ENCODE data around the gene USP32. TPM values are rescaled to one million over a fixed set of nuclear protein-coding genes. Genes with fewer than 3 reads are reported as not detected.
"Not testable (repeated sequence)": the region's sequence is repeated elsewhere in the genome, so short reads cannot be mapped to it uniquely, and the experiment has no call there.

The USP32 gene
- polyA plus RNA-seq, 3 donors: 39.8 to 48.1 (median 45.7) TPM

DNA sequence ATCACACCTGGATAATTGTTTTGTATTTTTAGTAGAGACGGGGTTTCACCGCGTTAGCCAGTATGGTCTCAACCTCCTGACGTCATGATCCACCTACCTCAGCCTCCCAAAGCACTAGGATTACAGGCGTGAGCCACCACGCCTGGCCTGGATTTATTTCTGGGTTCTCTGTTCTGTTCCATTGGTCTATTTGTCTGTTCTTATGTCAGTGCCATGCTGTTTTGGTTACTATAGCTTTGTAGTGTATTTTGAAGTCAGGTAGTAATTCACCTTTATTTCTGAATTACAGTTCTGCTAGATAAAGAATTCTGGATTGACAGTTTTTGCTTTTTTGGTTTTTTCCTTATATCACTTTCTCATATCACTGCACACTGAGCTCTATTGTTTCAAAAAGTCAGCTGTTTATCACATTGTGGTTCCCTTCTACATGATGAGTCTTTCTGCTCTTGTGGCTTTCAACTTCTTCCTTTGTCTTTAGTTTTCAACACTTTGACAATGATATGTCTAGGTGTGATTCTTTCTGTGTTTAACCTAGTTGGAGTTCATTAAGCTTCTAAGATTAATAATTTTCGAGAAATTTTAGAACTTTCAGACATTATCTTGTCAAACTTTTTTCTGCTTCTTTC lies 144.0 kb downstream of the USP32 start:
- no peak for DNase-seq

DNA sequence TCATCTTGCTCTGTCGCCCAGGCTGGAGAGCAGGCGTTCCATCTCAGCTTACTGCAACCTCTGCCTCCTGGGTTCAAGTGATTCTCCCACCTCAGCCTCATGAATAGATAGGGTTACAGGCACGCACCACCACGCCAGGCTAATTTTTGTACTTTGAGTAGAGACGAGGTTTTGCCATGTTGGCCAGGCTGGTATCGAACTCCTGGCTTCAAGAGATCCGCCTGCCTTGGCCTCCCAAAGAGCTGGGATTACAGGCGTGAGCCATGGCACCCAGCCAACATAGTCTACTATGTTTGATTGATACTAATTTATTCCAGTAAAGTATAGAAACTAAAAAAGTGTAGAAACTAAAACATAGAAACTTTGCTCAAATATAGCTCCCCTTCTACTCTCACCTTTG lies 147.3 kb downstream of the USP32 start:
- DNase-seq: no peak

GRCh38 chr17:60240290-60240689 lies 151.6 kb downstream of the USP32 start:
- no peak for DNase-seq

GRCh38 chr17:60231691-60232090 lies 160.2 kb downstream of the USP32 start:
- no peak for DNase-seq

DNA sequence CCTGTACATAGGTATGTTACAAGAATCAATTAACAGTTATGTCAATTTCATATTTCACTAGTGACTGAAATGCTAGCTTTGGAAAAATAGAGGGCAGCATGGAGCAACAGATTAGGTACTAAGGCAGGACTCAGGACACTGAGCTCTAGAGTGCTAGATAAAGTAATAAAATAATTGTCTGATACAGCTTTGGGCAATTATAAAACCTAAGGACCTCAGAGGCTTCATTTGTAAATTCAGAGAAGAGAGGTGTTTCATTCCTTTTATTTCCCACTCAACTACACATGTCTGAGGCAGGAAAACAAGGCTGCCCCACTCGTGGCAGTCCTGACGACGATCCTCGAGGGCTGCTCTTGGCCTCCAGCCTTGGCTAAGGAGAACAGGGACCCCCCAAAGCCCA lies 160.7 kb downstream of the USP32 start:
- DNase-seq: no peak

- no peak for DNase-seq
Measured at GRCh38 chr17:60230358-60230757, 161.6 kb downstream of the USP32 start.

DNA sequence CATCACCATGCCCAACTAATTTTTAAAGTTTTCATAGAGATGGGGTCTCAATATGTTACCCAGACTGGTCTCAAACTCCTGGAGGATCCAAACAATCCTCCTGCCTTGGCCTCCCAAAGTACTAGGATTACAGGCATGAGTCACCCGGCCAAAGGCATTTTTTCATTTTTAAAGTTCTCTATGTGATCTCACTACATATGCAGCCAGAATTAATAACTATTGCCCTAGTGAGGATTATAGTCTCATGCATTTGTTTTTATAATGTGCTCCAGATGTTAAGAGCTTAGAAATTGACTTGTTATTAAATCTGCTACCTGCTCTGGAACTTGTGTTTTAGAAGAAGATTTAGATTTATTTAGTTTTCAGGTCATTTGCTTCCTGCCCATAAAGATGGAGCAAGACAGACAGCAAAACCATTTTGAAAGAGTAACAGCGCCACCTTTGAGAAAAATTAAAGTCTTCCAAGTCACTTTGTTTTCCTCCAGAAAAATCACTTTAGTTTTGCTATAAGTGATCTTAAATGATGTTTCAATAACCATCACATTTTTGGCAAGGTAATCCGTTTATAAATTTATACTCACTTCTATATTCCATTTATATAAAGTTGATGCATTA lies 162.6 kb downstream of the USP32 start:
- DNase-seq: no peak

DNA sequence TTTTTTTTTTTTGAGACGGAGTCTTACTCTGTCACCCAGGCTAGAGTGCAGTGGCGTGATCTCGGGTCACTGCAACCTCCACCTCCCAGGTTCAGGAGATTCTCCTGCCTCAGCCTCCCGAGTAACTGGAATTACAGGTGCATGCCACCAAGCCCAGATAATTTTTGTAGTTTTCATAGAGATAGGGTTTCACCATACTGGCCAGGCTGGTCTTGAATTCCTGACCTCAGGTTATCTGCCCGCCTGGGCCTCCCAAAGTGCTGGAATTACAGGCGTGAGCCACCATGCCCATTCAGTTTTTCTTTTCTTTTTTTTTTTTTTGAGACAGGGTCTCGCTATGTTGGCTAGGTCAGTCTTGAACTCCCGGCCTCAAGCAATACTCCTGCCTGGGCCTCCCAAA lies 164.7 kb downstream of the USP32 start:
- not testable (repeated sequence) for DNase-seq

DNA sequence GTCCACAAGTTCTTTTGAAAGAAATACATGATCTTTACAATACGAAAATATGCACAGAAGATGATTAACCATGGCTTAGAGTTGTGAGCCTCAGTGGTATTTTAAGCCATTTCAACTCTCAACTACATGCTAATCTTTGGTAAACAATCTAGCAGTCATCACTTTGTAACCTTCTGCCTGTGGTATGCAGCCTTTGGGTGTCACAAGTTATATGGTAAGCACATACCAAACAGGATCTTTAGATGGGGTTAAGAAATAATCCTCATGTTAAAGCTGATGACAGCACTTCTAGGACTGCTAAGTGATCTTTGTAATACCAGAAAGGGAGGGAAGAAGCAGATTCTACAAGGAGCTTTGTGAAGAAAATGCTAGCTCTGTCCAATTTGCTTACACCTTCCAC lies 167.9 kb downstream of the USP32 start:
- DNase-seq: no peak

GRCh38 chr17:60223456-60223855 lies 168.5 kb downstream of the USP32 start:
- no peak for DNase-seq

- DNase-seq: not testable (repeated sequence)
Measured at GRCh38 chr17:60218774-60219173, 173.2 kb downstream of the USP32 start.

GRCh38 chr17:60215895-60216294 lies 176.0 kb downstream of the USP32 start:
- DNase-seq: not testable (repeated sequence)

- not testable (repeated sequence) for DNase-seq
Measured at GRCh38 chr17:60211282-60211681, 180.7 kb downstream of the USP32 start.

DNA sequence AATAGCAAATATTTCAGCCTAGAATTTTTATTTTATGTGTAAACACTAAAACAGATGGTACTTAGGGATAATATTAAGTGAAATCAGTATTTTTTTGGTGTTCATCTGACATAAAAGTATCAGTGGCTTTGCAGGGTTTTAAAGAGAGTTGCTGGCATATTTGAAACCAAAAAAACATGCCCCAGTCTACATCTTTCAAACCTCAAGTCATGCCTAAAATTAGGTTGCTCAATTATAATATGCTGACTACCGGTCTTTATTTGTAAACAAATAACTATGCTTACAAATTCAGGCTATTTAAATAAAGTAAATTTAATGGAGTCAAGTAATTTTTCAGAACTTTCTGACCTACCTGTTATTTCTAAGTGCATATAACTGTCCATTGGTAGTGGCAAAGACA lies 183.6 kb downstream of the USP32 start:
- DNase-seq: not testable (repeated sequence)

DNA sequence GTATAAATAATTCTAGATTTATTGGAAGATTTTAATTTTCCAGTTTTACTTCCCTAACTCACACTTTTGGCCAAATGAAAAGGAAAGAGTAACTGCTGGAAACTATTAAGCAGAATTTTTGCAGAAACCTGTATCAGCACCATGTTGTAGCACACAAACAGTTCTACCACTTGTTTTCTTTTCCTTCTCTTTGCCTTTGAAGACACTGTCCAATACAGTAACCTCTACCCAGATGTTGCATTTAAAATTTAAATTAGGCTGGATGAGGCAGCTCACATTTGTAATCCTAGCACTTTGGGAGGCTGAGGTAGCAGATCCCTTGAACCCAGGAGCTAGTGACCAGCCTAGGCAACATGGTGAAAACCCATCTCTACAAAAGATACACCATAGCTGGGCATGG lies 186.2 kb downstream of the USP32 start:
- DNase-seq: not testable (repeated sequence)

GRCh38 chr17:60198630-60199029 lies 193.3 kb downstream of the USP32 start:
- not testable (repeated sequence) for DNase-seq

GRCh38 chr17:60194141-60194540 lies 197.8 kb downstream of the USP32 start:
- DNase-seq: not testable (repeated sequence)

GRCh38 chr17:60193482-60193881 lies 198.5 kb downstream of the USP32 start:
- DNase-seq: no peak

GRCh38 chr17:60193032-60193431 lies 198.9 kb downstream of the USP32 start:
- not testable (repeated sequence) for DNase-seq

GRCh38 chr17:60190032-60190431 lies 201.9 kb downstream of the USP32 start:
- not testable (repeated sequence) for DNase-seq

- DNase-seq: no peak
Measured at GRCh38 chr17:60188759-60189158, 203.2 kb downstream of the USP32 start.

- DNase-seq: not testable (repeated sequence)
Measured at GRCh38 chr17:60186846-60187745, 204.8 kb downstream of the USP32 start.

GRCh38 chr17:60186372-60186771 lies 205.6 kb downstream of the USP32 start:
- not testable (repeated sequence) for DNase-seq

All from renal pelvis (tissue), 4 donors.